CD14-positive monocyte (primary cell): ENCODE measurements around the gene PFKFB1. TPM values are rescaled to one million over a fixed set of nuclear protein-coding genes. Genes with fewer than 3 reads are reported as not detected.

Experiments
- DNase-seq, 3 donors: peaks; one replicate each; pipeline ENCODE4 v3.0.0-alpha.2; 2011 to 2022
- H2AFZ ChIP-seq: 2 replicates; pipeline ENCODE4 v1.6.0; 2012; ENCODE audit warnings: mild to moderate bottlenecking, low read depth, low read length, inconsistent platforms; ENCODE audit not compliant: insufficient read depth, poor library complexity, severe bottlenecking
- H3K27ac ChIP-seq, 2 donors: 1 replicate in 1 of 2; 2 replicates in 1 of 2; pipeline ENCODE4 v1.5.1; 2012 to 2013; ENCODE audit warnings: low read length in 2 of 2, control low read depth in 1 of 2, inconsistent platforms in 1 of 2, low read depth in 1 of 2, mild to moderate bottlenecking in 1 of 2
- H3K27me3 ChIP-seq, 2 donors: one replicate each; pipeline versions ENCODE4 v1.6.0 to v1.6.1; 2011 to 2013; ENCODE audit warnings: low read length in 2 of 2; ENCODE audit not compliant: control insufficient read depth in 2 of 2, insufficient read depth in 2 of 2
- H3K36me3 ChIP-seq, 2 donors: replicated peaks in 1 of 2; 1 replicate in 1 of 2; 2 replicates in 1 of 2; pipeline versions ENCODE4 v1.5.1 to v1.6.1; 2012 to 2013; ENCODE audit warnings: low read length in 2 of 2, control low read depth in 1 of 2, inconsistent platforms in 1 of 2, mild to moderate bottlenecking in 1 of 2; ENCODE audit not compliant: insufficient read depth in 2 of 2, control insufficient read depth in 1 of 2
- H3K4me1 ChIP-seq, 2 donors: 1 replicate in 1 of 2; 2 replicates in 1 of 2; pipeline versions ENCODE4 v1.5.1 to v1.6.1; 2012 to 2013; ENCODE audit warnings: low read length in 2 of 2, control low read depth in 1 of 2, inconsistent platforms in 1 of 2, mild to moderate bottlenecking in 1 of 2, moderate library complexity in 1 of 2; ENCODE audit not compliant: insufficient read depth in 2 of 2, control insufficient read depth in 1 of 2
- H3K4me2 ChIP-seq: replicated peaks from 2 replicates; pipeline ENCODE3; 2012; ENCODE audit warnings: low read length, moderate library complexity, mild to moderate bottlenecking; ENCODE audit not compliant: poor library complexity, severe bottlenecking; ENCODE audit errors: extremely low read depth
- H3K4me3 ChIP-seq, 3 experiments: fragments of 200-600 bp in 1 of 3; sonication (generic) in 1 of 3; replicated peaks in 1 of 3; 1 replicate in 2 of 3; 2 replicates in 1 of 3; pipeline ENCODE4 v1.5.1; 2011 to 2013; ENCODE audit warnings: low read length in 3 of 3, mild to moderate bottlenecking in 3 of 3, control low read depth in 2 of 3, low read depth in 2 of 3, inconsistent platforms in 1 of 3, moderate library complexity in 1 of 3
- H3K79me2 ChIP-seq: 2 replicates; pipeline ENCODE4 v1.6.0; 2012; ENCODE audit warnings: mild to moderate bottlenecking, control low read depth, inconsistent platforms, low read length, moderate library complexity; ENCODE audit not compliant: insufficient read depth
- H3K9ac ChIP-seq: 2 replicates; pipeline ENCODE4 v1.6.0; 2017; ENCODE audit warnings: low read length, mild to moderate bottlenecking; ENCODE audit not compliant: insufficient read depth, poor library complexity, severe bottlenecking
- H3K9me3 ChIP-seq, 2 donors: replicated peaks in 1 of 2; 1 replicate in 1 of 2; 2 replicates in 1 of 2; pipeline versions ENCODE4 v1.5.1 to v1.6.1; 2012 to 2013; ENCODE audit warnings: low read length in 2 of 2, control low read depth in 1 of 2; ENCODE audit not compliant: control insufficient read depth in 1 of 2, insufficient read depth in 1 of 2
- H4K20me1 ChIP-seq: 2 replicates; pipeline ENCODE4 v1.6.0; 2012; ENCODE audit warnings: mild to moderate bottlenecking, low read length, control low read depth, moderate library complexity; ENCODE audit not compliant: insufficient read depth
- H3K27ac Mint-ChIP-seq, 7 donors: one replicate each; pipeline ENCODE4 v1.8.0; 2020; ENCODE audit warnings: mild to moderate bottlenecking in 7 of 7, mixed read lengths in 7 of 7, moderate library complexity in 6 of 7, inconsistent platforms in 2 of 7
- H3K27me3 Mint-ChIP-seq, 3 donors: one replicate each; pipeline ENCODE4 v1.8.0; 2021 to 2022; ENCODE audit warnings: low read depth in 3 of 3, mild to moderate bottlenecking in 3 of 3, mixed read lengths in 3 of 3, moderate library complexity in 3 of 3, inconsistent platforms in 1 of 3
- H3K36me3 Mint-ChIP-seq, 2 donors: one replicate each; pipeline ENCODE4 v1.8.0; 2020; ENCODE audit warnings: mixed read lengths in 2 of 2, inconsistent platforms in 1 of 2, mild to moderate bottlenecking in 1 of 2
- H3K4me1 Mint-ChIP-seq: one replicate; pipeline ENCODE4 v1.8.0; 2020; ENCODE audit warnings: mild to moderate bottlenecking, mixed read lengths
- H3K4me3 Mint-ChIP-seq, 2 donors: one replicate each; pipeline ENCODE4 v1.8.0; 2020; ENCODE audit warnings: mild to moderate bottlenecking in 2 of 2, mixed read lengths in 2 of 2, moderate library complexity in 1 of 2
- H3K9me3 Mint-ChIP-seq, 7 donors: one replicate each; pipeline ENCODE4 v1.8.0; 2020 to 2022; ENCODE audit warnings: mixed read lengths in 7 of 7, mild to moderate bottlenecking in 6 of 7, moderate library complexity in 6 of 7, inconsistent platforms in 2 of 7
- CTCF ChIP-seq: fragments of 200-600 bp; IDR thresholded peaks from one replicate; pipeline ENCODE4 v1.8.0; 2022; ENCODE audit warnings: antibody characterized with exemption, mild to moderate bottlenecking
- WGBS: methylation state at CpG from one replicate; pipeline ENCODE4 v1.1.5; 2013; ENCODE audit warnings: missing lambda C conversion rate; ENCODE audit not compliant: insufficient coverage; 5-methylcytosine and 5-hydroxymethylcytosine counted together
- intact Hi-C, 2 donors: fragments of 100-400 bp; cut with micrococcal nuclease; formaldehyde crosslinking; loops; one replicate each; pipeline versions ENCODE4 v1.15.0 to v1.15.1; 2023
- polyA plus RNA-seq, 3 donors: library from polyadenylated mRNA; depleted of rRNA in 1 of 3; unstranded in 2 of 3; stranded (reverse) in 1 of 3; fragments of 300-500 nt in 2 of 3; fragments of >200 nt in 1 of 3; fragmentation: Illumina TruSeq in 2 of 3; gene quantifications; 1 replicate in 2 of 3; 2 replicates in 1 of 3; pipeline ENCODE4 v1.2.3, GENCODE V29; 2012 to 2021

Gene PFKFB1
- polyA plus RNA-seq, 3 donors, result 0.11 to 0.21 TPM; not detected in 1

- Histone ChIP-seq H3K4me1 (no peaks in the 10 kb centered on the region), H3K36me3 (no peaks in the 10 kb centered on the region), H3K4me3 (no peak overlapping the region), H3K27me3 (no peaks in the 10 kb centered on the region), H4K20me1 (no peaks in the 10 kb centered on the region), H3K79me2 (no peaks in the 10 kb centered on the region), H3K9ac (no peak overlapping the region), H3K4me2 (no peak overlapping the region), H3K27ac (no peak overlapping the region), H3K9me3 (no peaks in the 10 kb centered on the region), H2AFZ (no peak overlapping the region)
- TF ChIP-seq CTCF, result no peak
- no peak overlapping the region for H3K4me3 Mint-ChIP-seq
- H3K4me1 Mint-ChIP-seq, result no peaks in the 10 kb centered on the region
- H3K27ac Mint-ChIP-seq, result no peak overlapping the region
- no peak for DNase-seq
- intact Hi-C loops, result no loop called here
- H3K9me3 Mint-ChIP-seq, result peaks cover 0 to 3% (median 0%) of the 10 kb centered on the region in 7 donors
- no peaks in the 10 kb centered on the region for H3K36me3 Mint-ChIP-seq
- H3K27me3 Mint-ChIP-seq, result peaks cover 1 to 7% (median 2%) of the 10 kb centered on the region in 3 donors
Observed at GRCh38 chrX:54944816-54945215, 49.2 kb downstream of the PFKFB1 start.

GRCh38 chrX:54937416-54937815 lies 56.6 kb downstream of the PFKFB1 start:
- H3K36me3 Mint-ChIP-seq, result no peaks in the 10 kb centered on the region
- Histone ChIP-seq H3K4me2 (no peak overlapping the region), H3K9ac (no peak overlapping the region), H3K79me2 (no peaks in the 10 kb centered on the region), H3K27ac (no peak overlapping the region), H2AFZ (no peak overlapping the region), H3K27me3 (no peaks in the 10 kb centered on the region), H4K20me1 (no peaks in the 10 kb centered on the region), H3K4me1 (no peaks in the 10 kb centered on the region), H3K36me3 (no peaks in the 10 kb centered on the region), H3K9me3 (no peaks in the 10 kb centered on the region), H3K4me3 (no peak overlapping the region)
- TF ChIP-seq CTCF, result no peak
- no peak overlapping the region for H3K4me3 Mint-ChIP-seq
- H3K27ac Mint-ChIP-seq, result no peak overlapping the region
- H3K9me3 Mint-ChIP-seq, result peaks cover 0 to 3% (median 0%) of the 10 kb centered on the region in 7 donors
- H3K27me3 Mint-ChIP-seq, result peaks cover 1 to 4% (median 2%) of the 10 kb centered on the region in 3 donors
- 60% methylated on average over 1 of the region's 4 CpGs for WGBS
- intact Hi-C loops, result no loop called here
- DNase-seq, result no peak
- no peaks in the 10 kb centered on the region for H3K4me1 Mint-ChIP-seq
